ENCODE results near the gene OR6V1. TPM values are rescaled to one million over a fixed set of nuclear protein-coding genes. Genes with fewer than 3 reads are reported as not detected.

OR6V1 gene
- total RNA-seq, 1 experiment from 2014 or later: not detected

GRCh38 chr7:143068446-143068845 is 16.3 kb downstream of the OR6V1 start (continued):
- TF ChIP-seq REST (IDR thresholded peaks at IDR 0.05; ENCODE audit: low read depth) (no peak), JUND (IDR thresholded peaks at IDR 0.05) (no peak), SRF (IDR thresholded peaks at IDR 0.05; ENCODE audit: low read depth) (no peak)

- Histone ChIP-seq H3K36me3 (ENCODE audit: control insufficient read depth in 1 of 2, insufficient read depth in 2 of 2, low read length in 2 of 2) (no peaks in the 10 kb centered on the region), H2AFZ (ENCODE audit: low read depth, low read length, poor library complexity, severe bottlenecking) (no peak overlapping the region), H3K4me3 (replicated peaks in 1 of 2; ENCODE audit: low read depth in 1 of 2, low read length in 2 of 2) (no peak overlapping the region), H3K4me1 (ENCODE audit: control insufficient read depth in 1 of 2, insufficient read depth in 2 of 2, low read length in 2 of 2) (no peaks in the 10 kb centered on the region), H3K27ac (ENCODE audit: low read depth, low read length) (no peak overlapping the region), H3K4me2 (ENCODE audit: low read length) (no peak overlapping the region), H3K9me3 (ENCODE audit: control insufficient read depth in 1 of 2, insufficient read depth in 1 of 2, low read depth in 1 of 2, low read length in 2 of 2) (no peaks in the 10 kb centered on the region), H3K9ac (ENCODE audit: low read length) (no peak overlapping the region), H4K20me1 (ENCODE audit: insufficient read depth) (no peaks in the 10 kb centered on the region), H3K27me3 (ENCODE audit: insufficient read depth, low read length) (0 out of 2 replicates have a peak, but pooled peaks cover 6% of the 10 kb centered on the region), H3K79me2 (ENCODE audit: insufficient read depth, low read length) (no peaks in the 10 kb centered on the region), H3K9me2 (ENCODE audit: insufficient read depth) (no peaks in the 10 kb centered on the region)
- ChIA-PET CTCF (no interaction called here), POLR2A (no interaction called here), RAD21 (ENCODE audit: low non-redundant PET in 1 of 2, low total read pairs in 2 of 2, uncharacterized antibody in 2 of 2, unreplicated experiment in 2 of 2) (no interaction called here)
- TF ChIP-seq SIN3A (IDR thresholded peaks at IDR 0.05; ENCODE audit: low read depth) (no peak), EGR1 (IDR thresholded peaks at IDR 0.05; ENCODE audit: low read depth) (no peak), ZFX (IDR thresholded peaks at IDR 0.05) (no peak), SP1 (IDR thresholded peaks at IDR 0.05; ENCODE audit: low read depth) (no peak), ELF1 (IDR thresholded peaks at IDR 0.05; ENCODE audit: borderline replicate concordance, low read depth) (no peak), POLR2A (IDR thresholded peaks at IDR 0.05; ENCODE audit: borderline replicate concordance, extremely low read depth, insufficient read depth, insufficient read length) (no peak), CBX3 (IDR thresholded peaks at IDR 0.05; ENCODE audit: low read depth) (no peak), CEBPB (IDR thresholded peaks at IDR 0.05; ENCODE audit: low read depth) (no peak), EZH2phosphoT487 (IDR thresholded peaks at IDR 0.05; ENCODE audit: borderline replicate concordance) (no peak), JUND (IDR thresholded peaks at IDR 0.05) (no peak), RAD21 (IDR thresholded peaks at IDR 0.05; ENCODE audit: low read depth) (no peak), ATF3 (IDR thresholded peaks at IDR 0.05) (no peak)
- ATAC-seq (no peak), DNase-seq (ENCODE audit: low read depth, low spot score) (no peak)
- no TSS peak for BruUV-seq (replicated peaks)
- intact Hi-C loops (cut with micrococcal nuclease): no loop called here
Observed at GRCh38 chr7:143069912-143070500, 17.9 kb downstream of the OR6V1 start.
